GM10248 (cell line): ENCODE data around the gene PRKAR1B.

ENCODE experiments used
- CTCF ChIA-PET: fragments of 300-600 bp; sonication (Branson Sonifier 250); formaldehyde crosslinking; extraction: SDS; loops from one replicate; lab custom pipeline; 2021; ENCODE audit warnings: antibody characterized with exemption; lab: Yijun Ruan, JAX
- POLR2A ChIA-PET: fragments of 350-650 bp; sonication (Branson Sonifier 250); formaldehyde crosslinking; extraction: SDS; loops from one replicate; lab custom pipeline; 2020; ENCODE audit warnings: antibody characterized with exemption; lab: Yijun Ruan, JAX
- DNase-seq: peaks from one replicate; pipeline ENCODE4 v3.0.0; 2012; ENCODE audit errors: extremely low spot score
- TF ChIP-seq, protein P1 (sequence below): IDR thresholded peaks from 2 replicates; pipeline ENCODE4 v1.5.1; 2012; ENCODE audit warnings: mild to moderate bottlenecking, low read depth; ENCODE audit errors: extremely low read depth, missing control alignments, control extremely low read depth

Gene PRKAR1B

DNA sequence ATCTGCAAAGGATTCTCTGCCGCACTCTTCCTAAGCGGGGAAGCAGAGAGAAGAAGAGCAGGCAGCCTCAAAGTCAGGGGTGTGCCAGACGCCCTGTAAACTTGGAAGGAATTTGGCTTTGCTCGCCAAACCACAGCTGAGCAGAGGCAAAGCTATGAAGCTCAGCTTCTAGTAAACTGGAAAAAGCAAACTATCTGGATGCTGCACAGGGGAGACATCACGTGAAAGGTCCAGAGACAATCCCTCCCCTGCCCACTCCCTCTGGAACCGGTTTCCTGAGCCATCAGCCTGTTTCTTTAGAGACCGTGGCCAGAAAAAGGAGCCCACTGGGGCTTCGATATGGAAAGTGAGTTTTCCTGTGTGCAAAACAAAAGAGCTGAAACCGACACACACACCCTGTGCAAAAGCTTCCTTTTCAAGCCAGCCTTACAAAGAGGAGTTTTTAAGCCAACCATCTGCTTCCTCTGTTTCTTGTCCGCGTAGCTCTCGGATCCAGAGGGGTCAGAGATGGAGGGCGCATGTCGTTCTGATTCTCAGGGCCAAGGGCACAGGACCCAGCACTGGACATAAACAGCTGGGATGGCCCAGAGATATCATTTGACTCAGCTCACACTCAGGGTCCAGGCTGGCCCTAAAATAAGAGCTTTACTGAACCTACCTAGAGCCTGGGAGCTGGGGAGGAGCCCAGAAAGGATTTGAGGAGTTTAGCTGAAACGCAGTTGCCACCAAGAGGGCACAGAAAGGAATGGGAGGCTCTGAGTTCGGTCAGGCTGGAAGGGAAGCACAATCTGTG is 58.7 kb downstream of the PRKAR1B start:
- TF ChIP-seq, protein P1, sequence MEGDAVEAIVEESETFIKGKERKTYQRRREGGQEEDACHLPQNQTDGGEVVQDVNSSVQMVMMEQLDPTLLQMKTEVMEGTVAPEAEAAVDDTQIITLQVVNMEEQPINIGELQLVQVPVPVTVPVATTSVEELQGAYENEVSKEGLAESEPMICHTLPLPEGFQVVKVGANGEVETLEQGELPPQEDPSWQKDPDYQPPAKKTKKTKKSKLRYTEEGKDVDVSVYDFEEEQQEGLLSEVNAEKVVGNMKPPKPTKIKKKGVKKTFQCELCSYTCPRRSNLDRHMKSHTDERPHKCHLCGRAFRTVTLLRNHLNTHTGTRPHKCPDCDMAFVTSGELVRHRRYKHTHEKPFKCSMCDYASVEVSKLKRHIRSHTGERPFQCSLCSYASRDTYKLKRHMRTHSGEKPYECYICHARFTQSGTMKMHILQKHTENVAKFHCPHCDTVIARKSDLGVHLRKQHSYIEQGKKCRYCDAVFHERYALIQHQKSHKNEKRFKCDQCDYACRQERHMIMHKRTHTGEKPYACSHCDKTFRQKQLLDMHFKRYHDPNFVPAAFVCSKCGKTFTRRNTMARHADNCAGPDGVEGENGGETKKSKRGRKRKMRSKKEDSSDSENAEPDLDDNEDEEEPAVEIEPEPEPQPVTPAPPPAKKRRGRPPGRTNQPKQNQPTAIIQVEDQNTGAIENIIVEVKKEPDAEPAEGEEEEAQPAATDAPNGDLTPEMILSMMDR: no peak
- CTCF ChIA-PET: interaction anchor here (1.3 to 1.5 kb wide), 2 partner anchors 9 to 108 kb away, joined by 3 to 4 read pairs; no protein-coding TSS in a partner anchor
- POLR2A ChIA-PET: no interaction called here
- DNase-seq: no peak

- TF ChIP-seq, protein P1: no peak
- no peak for DNase-seq
- ChIA-PET CTCF (interaction anchor here (1.3 kb wide), 1 partner anchor 11 kb away, joined by 3 read pairs; no protein-coding TSS in a partner anchor), POLR2A (no interaction called here)
Observed at GRCh38 chr7:666454-667292, 60.4 kb downstream of the PRKAR1B start.

DNA sequence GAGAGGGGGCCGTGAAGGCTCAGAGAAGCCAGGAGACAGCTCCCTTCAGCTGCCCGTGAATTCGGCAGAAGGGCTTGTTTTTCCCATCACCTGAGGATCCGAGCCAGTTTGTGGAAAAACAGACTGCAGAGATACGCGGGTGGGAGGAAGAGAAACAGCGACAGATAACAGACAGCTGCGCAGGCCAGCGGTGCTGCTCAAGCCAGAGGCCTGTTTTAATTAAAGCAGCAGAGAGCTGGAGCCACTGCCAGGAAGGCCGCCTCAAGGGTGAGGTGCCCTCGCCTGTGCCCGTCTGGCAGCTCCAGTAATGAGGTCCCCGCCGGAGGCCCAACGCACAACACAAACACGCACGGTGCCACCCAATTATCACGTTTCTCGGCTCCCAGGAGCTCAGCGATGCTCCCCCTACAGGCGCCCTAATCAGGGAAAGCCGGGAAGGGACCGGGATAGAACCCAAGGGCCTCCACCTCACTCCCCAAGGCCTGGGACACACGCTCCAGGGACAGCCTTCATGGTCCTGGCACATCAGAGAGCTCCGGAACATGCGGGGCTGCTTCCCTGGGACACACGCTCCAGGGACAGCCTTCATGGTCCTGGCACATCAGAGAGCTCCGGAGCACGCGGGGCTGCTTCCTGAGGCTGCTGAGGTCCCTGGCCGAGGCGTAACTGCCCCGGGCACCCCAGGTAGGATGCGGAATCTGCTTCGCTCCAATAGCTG is 61.2 kb downstream of the PRKAR1B start:
- DNase-seq: no peak
- CTCF ChIA-PET: interaction anchor here (1.0 kb wide), 1 partner anchor 17 kb away, joined by 3 read pairs; no protein-coding TSS in a partner anchor
- POLR2A ChIA-PET: no interaction called here
- TF ChIP-seq, protein P1: no peak

- TF ChIP-seq, protein P1: no peak
- ChIA-PET CTCF (interaction anchor here (1.0 kb wide), 1 partner anchor 16 kb away, joined by 3 read pairs; no protein-coding TSS in a partner anchor), POLR2A (interaction anchor here (0.5 kb wide), 1 partner anchor 102 kb away, joined by 3 read pairs; no protein-coding TSS in a partner anchor)
- no peak for DNase-seq
Observed at GRCh38 chr7:664997-665735, 61.9 kb downstream of the PRKAR1B start.

- DNase-seq: no peak
- TF ChIP-seq, protein P1: no peak
- ChIA-PET POLR2A (interaction anchor here (0.5 kb wide), 1 partner anchor 103 kb away, joined by 3 read pairs; no protein-coding TSS in a partner anchor), CTCF (no interaction called here)
Observed at GRCh38 chr7:664402-664775, 62.7 kb downstream of the PRKAR1B start.
